A549 (cell line): ENCODE data around the gene UBE2E3.

Experiments used
- CEBPB ChIP-seq, 2 experiments: fragments of >200 bp in 1 of 2; sonication (Bioruptor Twin) in 1 of 2; formaldehyde crosslinking in 1 of 2; IDR thresholded peaks; 2 replicates each; pipeline ENCODE4 v1.6.1; 2012 to 2016
- CTCF ChIP-seq: fragments of >200 bp; sonication (Bioruptor Twin); formaldehyde crosslinking; IDR thresholded peaks from 3 replicates; pipeline ENCODE4 v1.5.1; 2016
- EHMT2 ChIP-seq: fragments of 200-600 bp; sonication (generic); IDR thresholded peaks from 2 replicates; pipeline ENCODE4 v1.6.1; 2016; ENCODE audit warnings: antibody characterized with exemption, low read depth, mild to moderate bottlenecking, moderate library complexity
- EP300 ChIP-seq, 2 experiments: fragments of >200 bp; sonication (Bioruptor Twin); formaldehyde crosslinking; IDR thresholded peaks; 2 replicates in 1 of 2; 3 replicates in 1 of 2; pipeline ENCODE4 v1.6.1; 2016 to 2017
- HOXA7 ChIP-seq: fragments of 250-450 bp; sonication (Bioruptor Pico); IDR thresholded peaks from 2 replicates; pipeline ENCODE4 v1.5.0; 2020; ENCODE audit warnings: mild to moderate bottlenecking, moderate library complexity
- JUN ChIP-seq, 2 experiments: fragments of >200 bp; sonication (Bioruptor Twin); formaldehyde crosslinking; IDR thresholded peaks; 2 replicates in 1 of 2; 3 replicates in 1 of 2; pipeline ENCODE4 v1.6.1; 2016 to 2017
- JUNB ChIP-seq: fragments of >200 bp; sonication (Bioruptor Twin); formaldehyde crosslinking; IDR thresholded peaks from 2 replicates; pipeline ENCODE4 v1.6.1; 2016
- MAX ChIP-seq: IDR thresholded peaks from 2 replicates; pipeline ENCODE4 v1.6.1; 2012
- PBX3 ChIP-seq: IDR thresholded peaks from 2 replicates; pipeline ENCODE4 v1.6.1; 2012
- POLR2A ChIP-seq: IDR thresholded peaks from 2 replicates; pipeline ENCODE4 v1.6.1; 2012; ENCODE audit warnings: mild to moderate bottlenecking, low read length
- RAD21 ChIP-seq, 2 experiments: fragments of >200 bp in 1 of 2; sonication (Bioruptor Twin) in 1 of 2; formaldehyde crosslinking in 1 of 2; IDR thresholded peaks in 1 of 2; conservative IDR thresholded peaks in 1 of 2; 2 replicates in 1 of 2; 3 replicates in 1 of 2; pipeline ENCODE4 v1.6.1; 2012 to 2018; ENCODE audit warnings: inconsistent platforms in 1 of 2
- SMC3 ChIP-seq: fragments of >200 bp; sonication (Bioruptor Twin); formaldehyde crosslinking; IDR thresholded peaks from 3 replicates; pipeline ENCODE4 v1.6.1; 2018; ENCODE audit warnings: inconsistent platforms
- SREBF2 ChIP-seq: fragments of 450-650 bp; IDR thresholded peaks from 2 replicates; pipeline ENCODE4 v1.6.1; 2014; ENCODE audit warnings: mild to moderate bottlenecking, moderate library complexity
- USF2 ChIP-seq: fragments of 450-650 bp; IDR thresholded peaks from 2 replicates; pipeline ENCODE4 v1.6.1; 2014; ENCODE audit warnings: antibody characterized with exemption

- TF ChIP-seq POLR2A (no peak), USF2 (no peak), CTCF (no peak), EHMT2 (no peak), RAD21 (conservative IDR thresholded peaks at IDR 0.05 in 1 of 2, IDR thresholded peaks at IDR 0.05 in 1 of 2) (no peak), SMC3 (no peak), EP300 (IDR thresholded peaks at IDR 0.05) (no peak), SREBF2 (no peak), JUNB (no peak), JUN (IDR thresholded peaks at IDR 0.05) (no peak), MAX (no peak), HOXA7 (CRISPR knock-in tag) (no peak), PBX3 (no peak), CEBPB (IDR thresholded peaks at IDR 0.05) (no peak)
These were observed 678 bp upstream of the UBE2E3 start for GRCh38 chr2:180979749-180980105.
